ES-I3 (cell line): ENCODE measurements around the gene NRF1.

Experiments used
- H3K36me3 ChIP-seq: 2 replicates; pipeline ENCODE4 v1.6.1; 2013; ENCODE audit warnings: mild to moderate bottlenecking, low read length, control low read depth, moderate library complexity; ENCODE audit not compliant: insufficient read depth
- H3K4me1 ChIP-seq: 2 replicates; pipeline ENCODE4 v1.6.1; 2013; ENCODE audit warnings: mild to moderate bottlenecking, control low read depth, low read length; ENCODE audit not compliant: insufficient read depth
- H3K9ac ChIP-seq: 2 replicates; pipeline ENCODE4 v1.6.1; 2013; ENCODE audit warnings: low read depth, mild to moderate bottlenecking, low read length, moderate library complexity
- H3K9me3 ChIP-seq: 2 replicates; pipeline ENCODE4 v1.6.1; 2013; ENCODE audit warnings: mild to moderate bottlenecking, low read length, moderate library complexity; ENCODE audit not compliant: control insufficient read depth, insufficient read depth

The NRF1 gene

DNA sequence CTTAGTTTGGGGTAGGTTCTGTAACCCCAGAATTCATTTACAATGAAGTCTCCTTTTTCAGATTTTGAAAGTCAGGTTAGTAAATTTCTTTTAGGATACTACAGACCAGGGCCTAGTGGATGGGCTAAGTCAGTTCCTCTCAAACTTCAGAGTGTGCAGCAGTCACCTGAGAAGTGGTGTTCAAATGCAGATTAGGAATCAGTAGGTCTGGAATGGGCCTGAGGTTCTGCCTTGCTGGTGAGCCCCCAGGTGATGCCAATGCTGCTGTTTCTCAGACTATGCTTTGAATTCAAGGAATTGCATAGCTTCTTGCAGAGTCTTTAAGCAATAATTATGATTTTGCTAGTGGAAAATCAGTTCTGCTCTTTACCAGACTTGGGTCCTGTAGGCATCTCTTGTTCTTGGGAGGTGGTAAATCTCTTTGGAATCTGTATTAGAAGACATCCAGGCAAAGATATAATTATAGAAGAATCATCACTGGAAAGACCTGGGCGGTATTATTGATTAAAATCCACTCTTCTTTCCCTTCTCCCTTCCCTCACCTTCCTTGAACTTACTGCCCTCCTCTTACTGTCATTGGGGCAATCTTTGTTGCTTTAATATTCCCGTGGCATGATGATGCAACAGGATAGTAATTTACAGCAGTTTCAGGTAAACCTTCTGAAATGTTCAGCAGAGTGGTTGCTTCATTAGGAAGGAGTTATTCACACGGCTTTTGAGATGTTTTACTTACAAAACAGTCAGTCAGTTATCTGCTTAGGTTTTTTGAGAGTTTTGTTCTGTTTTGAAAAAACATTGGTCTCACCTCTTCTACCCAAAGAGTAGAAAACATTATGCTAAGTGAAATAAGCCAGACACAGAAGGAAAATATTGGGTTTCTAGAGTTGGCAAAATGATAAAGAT is 87.2 kb downstream of the NRF1 start:
- no peaks in the 10 kb centered on the region for H3K36me3 ChIP-seq
- H3K9me3 ChIP-seq = no peaks in the 10 kb centered on the region
- peaks cover 10% of the 10 kb centered on the region for H3K4me1 ChIP-seq
- H3K9ac ChIP-seq = no peak overlapping the region

GRCh38 chr7:129702316-129702715 is 90.8 kb downstream of the NRF1 start:
- Histone ChIP-seq H3K9ac (no peak overlapping the region), H3K9me3 (no peaks in the 10 kb centered on the region), H3K36me3 (no peaks in the 10 kb centered on the region), H3K4me1 (peaks cover 10% of the 10 kb centered on the region)

DNA sequence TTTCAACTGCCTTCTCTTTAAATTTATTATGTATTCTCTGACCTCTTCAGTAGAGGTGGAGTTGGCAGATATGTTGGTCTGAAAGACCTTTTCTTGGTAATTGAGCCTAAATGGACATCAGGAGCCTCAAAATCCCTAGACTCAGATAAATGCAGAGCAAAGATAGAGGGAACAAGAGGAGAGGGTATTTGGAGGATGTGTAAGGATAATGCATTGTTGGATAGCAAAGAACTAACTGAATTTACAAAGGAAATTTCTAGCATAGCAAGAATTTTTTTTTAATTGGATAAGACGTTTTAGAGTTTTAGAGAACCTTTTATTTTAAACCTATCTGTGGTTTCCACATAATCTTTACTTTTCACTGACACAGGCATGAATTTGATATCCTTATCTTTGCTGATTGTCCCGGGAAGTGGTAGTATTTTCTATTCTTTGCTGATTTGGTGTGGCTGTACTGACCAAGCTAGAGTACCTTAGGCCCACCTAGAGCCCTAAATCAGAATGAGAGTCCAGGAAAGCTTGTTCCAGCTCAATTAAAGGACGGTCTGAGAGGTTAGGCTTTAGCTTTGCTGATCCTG is 91.3 kb downstream of the NRF1 start:
- Histone ChIP-seq H3K9ac (no peak overlapping the region), H3K9me3 (no peaks in the 10 kb centered on the region), H3K4me1 (peaks cover 10% of the 10 kb centered on the region), H3K36me3 (no peaks in the 10 kb centered on the region)

GRCh38 chr7:129703751-129704150 is 92.2 kb downstream of the NRF1 start:
- H3K9ac ChIP-seq = no peak overlapping the region

GRCh38 chr7:129707910-129708499 is 96.5 kb downstream of the NRF1 start:
- Histone ChIP-seq H3K36me3 (peaks cover 7% of the 10 kb centered on the region; the same call in 1 of the 2 replicates), H3K4me1 (no peaks in the 10 kb centered on the region), H3K9ac (no peak overlapping the region), H3K9me3 (no peaks in the 10 kb centered on the region)

More at GRCh38 chr7:129703751-129704150, 92.2 kb downstream of the NRF1 start:
- peaks cover 4% of the 10 kb centered on the region for H3K4me1 ChIP-seq
- peaks cover under 1% of the 10 kb centered on the region; the same call in 1 of the 2 replicates for H3K36me3 ChIP-seq
- no peaks in the 10 kb centered on the region for H3K9me3 ChIP-seq

- no peaks in the 10 kb centered on the region for H3K9me3 ChIP-seq
- no peak overlapping the region for H3K9ac ChIP-seq
- H3K36me3 ChIP-seq = peaks cover 13% of the 10 kb centered on the region
- H3K4me1 ChIP-seq = no peaks in the 10 kb centered on the region
Observed at GRCh38 chr7:129713544-129713943, 102.0 kb downstream of the NRF1 start.

DNA sequence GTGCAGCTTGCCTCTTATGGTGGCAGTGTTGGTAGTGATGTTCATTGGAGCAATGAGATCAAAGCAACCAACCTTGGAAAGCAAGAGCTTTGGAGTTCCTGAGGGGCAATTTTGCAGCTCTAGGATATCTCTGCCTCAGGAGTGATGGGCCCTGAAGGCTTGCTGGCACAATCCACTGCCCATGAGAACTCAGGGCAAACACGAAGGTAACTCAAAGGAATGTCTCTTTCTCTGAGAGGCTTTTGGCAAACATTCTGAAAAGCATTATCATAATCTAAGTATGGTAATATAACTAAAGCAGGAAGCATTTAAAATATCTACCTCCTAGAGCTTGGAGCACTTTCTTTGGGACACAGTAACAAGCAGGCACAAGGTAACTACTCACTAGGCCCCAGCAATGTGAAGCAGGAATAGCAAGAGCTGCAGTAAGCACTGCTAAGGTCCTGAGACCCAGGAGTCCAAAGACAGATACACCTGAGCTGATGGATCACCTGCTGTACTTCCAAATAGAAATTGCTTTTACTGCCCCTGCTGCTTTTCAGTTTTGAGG is 103.1 kb downstream of the NRF1 start:
- H3K36me3 ChIP-seq = peaks cover 10% of the 10 kb centered on the region
- no peak overlapping the region for H3K9ac ChIP-seq
- H3K4me1 ChIP-seq = no peaks in the 10 kb centered on the region
- H3K9me3 ChIP-seq = no peaks in the 10 kb centered on the region

- Histone ChIP-seq H3K9ac (no peak overlapping the region), H3K36me3 (peaks cover 15% of the 10 kb centered on the region), H3K4me1 (no peaks in the 10 kb centered on the region), H3K9me3 (no peaks in the 10 kb centered on the region)
Observed at GRCh38 chr7:129719980-129720732, 108.6 kb downstream of the NRF1 start.

- H3K9me3 ChIP-seq = no peaks in the 10 kb centered on the region
- H3K9ac ChIP-seq = no peak overlapping the region
- peaks cover 15% of the 10 kb centered on the region for H3K36me3 ChIP-seq
- H3K4me1 ChIP-seq = no peaks in the 10 kb centered on the region
Observed at GRCh38 chr7:129721068-129721467, 109.5 kb downstream of the NRF1 start.

DNA sequence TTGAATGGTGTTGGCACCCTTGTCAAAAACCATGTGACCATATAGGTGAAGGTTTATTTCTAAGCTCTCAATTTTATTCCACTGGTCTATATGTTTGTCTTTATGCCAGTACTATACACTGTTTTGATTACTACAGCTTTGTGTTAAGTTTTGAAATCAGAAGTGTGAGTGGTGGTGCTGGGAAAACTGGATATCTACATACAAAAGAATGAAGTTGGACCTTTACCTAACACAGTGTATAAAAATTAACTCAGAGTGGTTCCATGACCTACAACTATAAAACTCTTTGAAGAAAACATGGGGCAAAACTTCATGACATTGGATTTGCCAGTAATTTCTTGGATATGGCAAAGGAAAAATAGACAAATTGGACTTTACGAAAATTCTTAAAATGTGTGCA is 112.2 kb downstream of the NRF1 start:
- H3K9me3 ChIP-seq = no peaks in the 10 kb centered on the region
- H3K9ac ChIP-seq = no peak overlapping the region
- H3K36me3 ChIP-seq = peaks cover 9% of the 10 kb centered on the region
- no peaks in the 10 kb centered on the region for H3K4me1 ChIP-seq

DNA sequence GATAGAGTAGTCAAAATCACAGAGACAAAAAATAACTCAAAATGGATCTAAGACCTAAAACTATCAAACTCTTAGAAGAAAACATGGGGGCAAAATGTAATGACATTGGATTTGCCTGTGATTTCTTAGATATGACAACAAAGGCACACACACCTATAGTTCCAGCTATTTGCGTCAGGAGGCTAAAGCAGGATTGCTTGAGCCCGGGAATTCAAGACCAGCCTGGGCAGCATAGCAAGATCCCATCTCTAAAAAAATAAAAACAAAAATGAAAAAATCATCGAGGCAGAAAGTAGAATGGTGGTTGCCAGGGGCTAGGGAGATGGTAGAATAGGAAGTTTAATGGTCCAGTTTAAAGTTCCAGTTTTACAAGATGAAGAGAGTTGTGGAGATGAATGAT is 113.3 kb downstream of the NRF1 start:
- no peak overlapping the region for H3K9ac ChIP-seq
- H3K4me1 ChIP-seq = no peaks in the 10 kb centered on the region
- H3K36me3 ChIP-seq = peaks cover 8% of the 10 kb centered on the region
- no peaks in the 10 kb centered on the region for H3K9me3 ChIP-seq

GRCh38 chr7:129728875-129729467 is 117.5 kb downstream of the NRF1 start:
- H3K9ac ChIP-seq = no peak overlapping the region
- no peaks in the 10 kb centered on the region for H3K4me1 ChIP-seq
- peaks cover 11% of the 10 kb centered on the region; the same call in 1 of the 2 replicates for H3K36me3 ChIP-seq
- no peaks in the 10 kb centered on the region for H3K9me3 ChIP-seq

- no peaks in the 10 kb centered on the region for H3K4me1 ChIP-seq
- no peaks in the 10 kb centered on the region for H3K9me3 ChIP-seq
- peaks cover 7% of the 10 kb centered on the region; the same call in 1 of the 2 replicates for H3K36me3 ChIP-seq
- H3K9ac ChIP-seq = no peak overlapping the region
Observed at GRCh38 chr7:129729511-129729910, 118.0 kb downstream of the NRF1 start.

DNA sequence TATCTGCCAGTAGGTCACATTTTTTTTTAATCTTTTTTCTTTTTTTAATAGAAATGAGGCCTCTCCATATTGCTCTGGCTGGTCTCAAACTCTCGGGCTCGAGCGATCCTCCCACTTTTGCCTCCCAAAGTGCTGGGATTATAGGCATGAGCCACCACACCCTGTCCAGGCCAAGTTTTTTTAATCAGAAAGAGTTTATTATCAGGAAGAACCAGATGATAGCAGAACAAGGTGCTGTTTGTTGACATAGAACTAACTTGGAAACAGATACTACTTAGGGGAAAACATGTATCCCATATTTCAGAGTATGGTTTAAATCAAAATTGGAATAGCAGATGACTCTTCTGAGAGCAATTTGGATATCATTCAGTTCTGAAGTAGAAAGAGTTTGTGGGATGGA is 118.6 kb downstream of the NRF1 start:
- Histone ChIP-seq H3K9me3 (no peaks in the 10 kb centered on the region), H3K9ac (no peak overlapping the region), H3K36me3 (peaks cover 5% of the 10 kb centered on the region; the same call in 1 of the 2 replicates), H3K4me1 (no peaks in the 10 kb centered on the region)
